Glomerular visceral epithelial cell (primary cell): ENCODE results near the gene NKAIN1.
"Not testable (repeated sequence)": the region's sequence is repeated elsewhere in the genome, so short reads cannot be mapped to it uniquely, and the experiment has no call there.

Experiments
- DNase-seq: peaks from one replicate; pipeline ENCODE4 v3.0.0-alpha.2; 2016; ENCODE audit errors: extremely low spot score

Gene NKAIN1

DNA sequence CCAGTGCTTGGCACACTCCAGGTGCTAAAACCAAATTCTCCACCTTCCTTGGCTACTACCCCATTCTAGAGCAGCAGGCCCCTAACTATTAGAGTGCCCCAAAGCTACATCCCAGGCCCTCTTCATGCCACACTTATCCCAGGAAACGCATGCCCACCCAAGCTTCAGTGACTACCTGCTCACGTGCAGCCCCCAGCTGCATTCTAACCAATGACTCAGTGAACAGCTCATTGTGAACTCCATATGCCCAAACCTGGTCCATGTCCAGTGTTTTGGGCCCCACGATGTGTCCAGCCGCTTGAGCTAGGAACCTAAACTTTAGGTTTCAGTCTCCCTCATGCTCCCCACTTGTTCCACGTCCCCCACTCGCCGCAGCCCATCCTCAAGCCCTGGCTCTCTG is 41.5 kb downstream of the NKAIN1 start:
- DNase-seq: no peak

DNA sequence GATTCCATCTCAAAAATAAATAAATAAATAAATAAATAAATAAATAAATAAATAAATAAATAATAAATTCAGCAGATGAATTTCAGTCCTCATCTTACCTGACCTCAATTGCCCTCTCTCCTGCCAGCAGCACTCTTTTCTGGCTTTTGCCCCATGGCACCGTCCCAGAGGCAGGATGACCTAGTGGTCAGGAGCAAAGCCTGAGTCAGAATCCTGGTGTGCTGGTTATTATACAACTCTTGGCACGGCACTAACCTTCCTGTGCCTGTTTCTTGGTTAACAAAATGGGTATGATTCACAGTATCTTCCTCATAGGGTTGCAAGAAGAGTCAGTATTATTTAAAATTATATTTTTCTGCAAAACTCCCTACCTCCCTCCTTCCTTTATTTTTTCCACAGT is 43.0 kb downstream of the NKAIN1 start:
- peak; percentile 31 for DNase-seq

DNA sequence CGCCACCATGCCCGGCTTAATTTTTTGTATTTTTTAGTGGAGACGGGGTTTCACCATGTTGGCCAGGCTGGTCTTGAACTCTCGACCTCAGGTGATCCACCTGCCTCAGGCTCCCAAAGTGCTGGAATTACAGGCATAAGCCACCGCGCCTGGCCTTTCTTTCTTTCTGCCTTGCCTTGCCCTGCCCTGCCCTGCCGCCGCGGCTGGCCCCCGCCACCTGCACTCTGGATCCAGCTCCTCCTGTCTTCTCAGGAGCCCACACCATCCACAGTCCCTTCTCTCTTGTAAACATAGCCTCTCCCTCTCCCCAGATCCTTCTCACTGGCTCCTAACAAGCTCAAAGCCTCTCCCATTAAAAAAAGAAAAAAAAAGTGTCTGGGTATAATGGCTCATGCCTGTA is 44.4 kb downstream of the NKAIN1 start:
- DNase-seq: not testable (repeated sequence)

DNA sequence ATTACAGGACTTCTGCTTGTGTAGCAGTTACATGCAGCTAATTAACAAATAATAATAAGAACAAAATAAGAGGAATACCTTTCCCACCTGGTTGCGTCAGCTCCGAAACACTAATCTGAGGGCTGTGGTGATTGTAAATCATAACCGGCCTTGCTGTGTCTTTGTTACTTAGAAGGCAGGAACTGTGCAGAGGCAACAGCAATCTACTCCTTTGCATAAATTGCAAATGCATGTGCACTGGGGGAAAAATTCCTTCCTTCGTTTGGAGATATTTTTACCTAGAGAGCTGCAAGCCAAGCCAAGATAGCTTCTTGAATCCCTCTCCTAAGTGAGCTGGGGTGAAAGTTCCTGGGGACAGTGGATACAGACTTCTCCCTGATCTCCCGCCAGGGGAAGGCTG is 46.0 kb downstream of the NKAIN1 start:
- DNase-seq: no peak

DNA sequence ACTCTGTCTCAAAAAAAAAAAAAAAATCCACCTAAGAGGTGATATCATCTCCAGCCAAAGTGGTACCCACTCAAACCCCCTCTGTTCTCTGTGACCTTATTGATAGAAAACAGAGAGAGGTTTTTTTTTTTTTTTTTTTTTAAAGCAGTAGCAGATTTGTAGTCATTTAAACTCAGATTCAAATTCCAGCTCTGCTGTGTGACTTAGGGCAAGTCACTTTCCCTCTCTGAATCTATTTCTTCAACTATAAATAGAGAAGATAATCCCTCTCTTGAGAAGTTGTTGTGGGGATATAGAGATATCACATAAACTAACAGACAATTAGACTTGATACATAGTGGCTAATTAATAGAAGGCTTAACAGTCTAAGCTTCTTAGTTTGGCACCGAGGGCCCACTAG is 48.4 kb downstream of the NKAIN1 start:
- DNase-seq: no peak

DNA sequence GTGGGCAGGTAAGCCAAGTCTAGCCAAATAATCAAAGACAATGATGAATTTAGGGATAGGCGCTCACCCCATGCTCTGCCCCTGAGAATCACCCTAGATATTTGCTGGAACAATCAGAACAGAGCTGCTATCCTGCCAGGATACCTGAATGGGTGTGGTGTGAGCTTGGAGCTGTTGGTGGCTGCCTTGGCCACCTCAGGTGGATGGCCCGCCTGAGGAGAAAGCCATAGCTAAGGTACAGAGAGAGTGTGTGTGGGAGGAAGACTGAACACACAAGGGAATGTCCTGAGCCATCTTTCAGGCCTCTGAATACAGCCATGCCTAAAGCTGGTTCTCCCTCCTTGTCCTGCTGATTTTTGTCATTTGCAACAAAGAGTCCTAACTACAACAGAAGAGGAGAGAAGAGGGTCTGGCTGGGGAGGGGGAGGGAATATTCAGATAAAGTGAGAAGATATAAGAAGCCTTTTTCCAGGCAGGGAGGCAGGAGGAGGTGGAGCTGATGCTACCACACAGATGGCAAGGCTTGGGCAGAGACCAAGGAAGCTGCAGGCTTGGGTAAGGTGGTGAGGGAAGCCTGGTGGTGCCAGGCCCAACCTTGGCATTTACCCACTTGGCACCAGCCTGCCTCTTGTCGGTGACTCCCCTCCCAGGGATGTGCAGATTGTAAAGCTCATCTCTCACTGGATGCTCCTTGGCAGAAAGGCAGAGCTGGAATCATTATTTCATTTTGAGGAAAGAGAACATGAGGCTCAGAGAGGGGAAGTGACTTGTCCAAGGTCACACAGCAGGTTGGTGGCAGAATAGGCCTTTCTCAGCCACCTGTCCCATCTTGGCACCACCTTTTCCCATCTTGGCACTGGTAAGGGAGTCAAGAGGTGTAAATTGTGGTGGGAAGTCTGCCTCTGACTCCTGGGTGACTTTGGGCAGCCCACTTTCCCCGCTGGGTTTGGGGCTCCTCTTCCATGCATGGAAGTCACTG is 49.7 kb downstream of the NKAIN1 start:
- no peak for DNase-seq

DNA sequence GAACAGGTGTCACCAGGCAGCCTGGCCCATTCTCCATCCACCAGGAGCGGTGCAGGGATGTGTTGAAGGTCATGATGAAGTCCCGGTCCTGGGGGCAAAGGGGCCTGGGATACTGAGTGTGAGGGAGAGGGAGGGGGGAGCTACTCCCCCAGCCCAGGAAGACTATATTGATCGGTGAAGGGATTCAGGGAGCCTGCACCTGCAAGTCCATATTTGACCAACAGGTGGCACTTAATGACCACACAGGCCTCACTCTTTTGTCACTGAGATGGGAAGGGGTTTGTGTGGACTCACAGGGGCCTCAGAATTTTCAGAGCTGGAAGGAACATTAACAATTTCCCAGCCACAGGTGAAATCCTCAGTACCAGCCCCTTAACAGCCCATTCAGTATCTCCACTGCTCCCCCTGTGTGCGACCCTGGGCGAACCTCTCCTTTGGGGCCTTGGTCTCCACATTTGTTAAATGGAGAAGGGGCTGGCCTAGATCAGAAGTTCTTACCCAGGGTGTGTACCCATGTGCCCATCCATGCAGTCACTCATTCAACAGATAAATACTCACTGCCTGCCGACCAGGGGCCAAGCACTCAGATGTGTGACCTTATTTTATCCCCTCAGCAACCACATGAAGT is 55.6 kb downstream of the NKAIN1 start:
- peak; percentile 30 for DNase-seq

DNA sequence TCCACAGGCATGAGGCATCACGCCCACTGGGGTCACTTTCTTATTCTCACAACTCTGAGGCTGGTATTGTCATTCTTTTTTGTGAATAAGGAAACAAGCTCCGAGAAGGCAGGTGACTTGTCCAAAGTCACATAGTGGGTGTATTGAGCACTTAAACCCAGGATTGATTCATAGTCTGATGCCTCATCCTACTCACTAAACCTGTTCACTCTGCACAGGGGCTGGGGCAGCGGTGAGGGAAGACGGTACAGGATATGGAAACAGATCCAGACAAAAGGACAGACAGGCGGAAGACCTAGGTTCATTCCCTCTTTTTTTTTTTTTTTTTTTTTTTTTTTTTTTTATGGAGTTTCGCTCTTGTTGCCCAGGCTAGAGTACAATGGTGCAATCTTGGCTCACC is 56.6 kb downstream of the NKAIN1 start:
- DNase-seq: no peak

DNA sequence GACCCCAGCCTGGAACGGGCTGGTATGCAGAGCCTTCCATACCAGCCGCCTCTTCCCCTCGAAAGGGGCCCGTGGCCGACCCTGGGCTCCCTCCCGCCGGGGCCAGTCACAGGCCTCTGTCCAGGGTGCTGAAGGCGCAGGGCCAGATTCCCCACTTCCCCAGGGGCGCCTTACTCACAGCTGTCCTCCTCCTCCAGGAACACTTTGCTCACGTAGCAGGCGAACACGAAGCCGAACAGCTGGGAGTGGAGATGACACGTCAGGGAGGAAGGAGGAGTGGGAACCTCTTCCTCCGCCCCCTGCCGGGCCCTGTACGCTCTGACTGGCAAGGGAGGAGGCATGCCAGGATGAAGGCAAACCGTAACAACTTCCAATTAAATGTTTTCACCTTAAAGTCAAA is 57.3 kb downstream of the NKAIN1 start:
- DNase-seq: peak; percentile 87

DNA sequence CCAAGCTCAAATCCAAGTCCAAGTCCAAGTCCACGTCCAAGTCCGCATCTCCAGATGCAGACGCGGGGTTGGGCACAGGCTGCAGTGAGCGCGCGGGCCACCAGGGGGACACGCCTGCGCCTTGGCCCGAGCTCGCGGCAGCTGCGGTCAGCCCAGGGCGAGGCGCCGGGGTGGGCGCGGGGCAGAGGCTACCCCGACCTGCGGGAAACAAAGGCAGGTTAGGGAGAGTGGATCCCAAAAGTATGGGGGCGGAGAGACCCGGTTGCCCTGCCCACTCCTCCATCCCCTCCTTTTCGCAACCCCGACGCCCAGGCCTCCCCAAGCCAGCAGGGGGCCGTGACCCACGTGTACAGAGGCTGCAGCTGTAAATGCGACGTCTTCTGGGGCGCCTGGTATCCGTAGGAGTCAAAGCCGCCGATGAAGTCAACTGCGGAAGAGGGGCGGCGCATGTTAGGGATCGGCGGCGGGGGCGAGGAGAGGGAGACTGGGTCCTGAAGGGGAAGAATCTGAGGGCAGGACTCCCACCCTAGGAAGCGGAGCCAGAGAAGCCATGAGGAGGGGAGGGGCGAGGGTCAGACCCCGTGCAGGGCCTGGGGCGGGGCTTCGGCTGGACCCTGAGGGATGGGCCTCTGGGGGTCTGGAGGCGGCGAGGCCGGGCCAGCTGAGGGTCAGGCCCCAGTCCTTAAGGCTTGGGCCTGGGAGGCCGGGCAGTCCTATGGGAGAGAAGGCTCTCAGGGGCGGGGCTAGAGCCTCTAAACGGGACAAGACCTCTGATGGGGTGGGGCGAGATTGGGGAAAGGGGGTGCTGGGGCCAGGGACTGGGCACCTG is 58.0 kb downstream of the NKAIN1 start:
- peak; percentile 24 for DNase-seq

DNA sequence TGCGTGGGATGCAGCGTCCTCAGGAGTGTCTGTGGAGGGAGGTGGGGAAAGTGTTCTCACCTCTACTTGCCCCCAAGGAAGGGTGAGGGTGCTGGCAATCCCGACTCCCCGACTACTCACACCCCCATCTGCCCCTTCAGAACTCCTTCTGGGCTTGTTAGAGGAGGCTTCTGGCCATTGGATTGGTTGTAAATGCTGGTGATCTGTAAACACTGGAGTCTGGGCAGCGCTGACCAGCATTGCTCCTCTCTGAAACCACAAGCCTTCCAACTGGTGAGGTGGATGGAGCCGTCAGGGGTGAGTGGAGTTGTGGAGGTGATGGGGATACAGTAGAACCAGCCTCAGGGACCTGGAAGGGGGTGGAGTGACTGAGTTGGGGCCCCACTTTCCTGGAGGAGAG is 59.3 kb downstream of the NKAIN1 start:
- DNase-seq: no peak

DNA sequence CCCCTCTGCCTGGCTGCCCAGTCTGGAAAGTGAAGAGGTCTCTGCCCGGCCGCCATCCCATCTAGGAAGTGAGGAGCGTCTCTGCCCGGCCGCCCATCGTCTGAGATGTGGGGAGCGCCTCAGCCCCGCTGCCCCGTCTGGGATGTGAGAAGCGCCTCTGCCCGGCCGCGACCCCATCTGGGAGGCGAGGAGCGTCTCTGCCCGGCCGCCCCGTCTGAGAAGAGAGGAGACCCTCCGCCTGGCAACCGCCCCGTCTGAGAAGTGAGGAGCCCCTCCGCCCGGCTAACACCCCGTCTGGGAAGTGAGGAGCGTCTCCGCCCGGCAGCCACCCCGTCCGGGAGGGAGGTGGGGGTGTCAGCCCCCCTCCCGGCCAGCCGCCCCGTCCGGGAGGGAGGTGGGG is 63.4 kb downstream of the NKAIN1 start:
- DNase-seq: not testable (repeated sequence)

DNA sequence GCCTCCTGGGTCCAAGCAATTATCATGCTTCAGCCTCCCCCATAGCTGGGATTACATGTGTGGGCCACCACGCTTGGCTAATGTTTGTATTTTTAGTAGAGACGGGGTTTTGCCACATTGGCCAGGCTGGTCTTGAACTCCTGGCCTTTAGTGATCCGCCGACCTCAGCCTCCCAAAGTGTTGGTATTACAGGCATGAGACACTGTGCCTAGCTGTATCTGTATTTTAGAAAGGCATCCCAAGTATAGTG is 69.3 kb downstream of the NKAIN1 start:
- DNase-seq: no peak

DNA sequence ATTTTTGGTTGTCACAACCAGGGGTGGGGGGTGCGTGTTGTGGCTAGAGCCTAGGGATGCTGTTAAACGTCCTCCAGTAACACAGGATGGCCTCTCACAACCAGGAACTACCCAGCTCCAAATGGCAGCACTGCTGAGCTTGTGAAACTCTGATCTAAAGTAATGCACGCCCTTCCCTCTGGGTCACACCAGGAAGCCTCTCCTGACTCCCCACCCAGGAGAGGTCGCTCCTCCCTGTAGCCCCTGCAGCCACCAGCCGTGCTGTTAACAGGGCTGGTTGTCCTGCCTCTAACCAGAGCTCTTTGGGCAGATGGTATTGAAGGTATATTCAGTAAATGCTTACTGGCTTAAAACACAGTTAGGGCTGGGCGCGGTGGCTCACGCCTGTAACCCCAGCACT is 73.2 kb downstream of the NKAIN1 start:
- no peak for DNase-seq

DNA sequence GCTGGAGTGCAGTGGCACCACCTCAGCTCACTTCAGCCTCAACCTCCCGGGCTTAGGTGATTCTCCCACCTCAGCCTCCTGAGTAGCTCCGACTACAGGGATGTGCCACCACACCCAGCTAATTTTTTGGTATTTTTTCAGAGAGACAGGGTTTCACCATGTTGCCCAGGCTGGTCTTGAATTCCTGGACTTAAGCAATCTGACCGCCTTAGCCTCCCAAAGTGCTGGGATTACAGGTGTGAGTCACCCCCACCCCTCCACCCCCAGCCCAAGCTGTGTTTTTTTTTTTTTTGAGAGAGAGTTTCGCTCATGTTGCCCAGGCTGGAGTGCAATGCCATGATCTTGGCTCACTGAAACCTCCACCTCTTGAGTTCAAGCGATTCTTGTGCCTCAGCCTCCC is 75.4 kb downstream of the NKAIN1 start:
- DNase-seq: no peak

DNA sequence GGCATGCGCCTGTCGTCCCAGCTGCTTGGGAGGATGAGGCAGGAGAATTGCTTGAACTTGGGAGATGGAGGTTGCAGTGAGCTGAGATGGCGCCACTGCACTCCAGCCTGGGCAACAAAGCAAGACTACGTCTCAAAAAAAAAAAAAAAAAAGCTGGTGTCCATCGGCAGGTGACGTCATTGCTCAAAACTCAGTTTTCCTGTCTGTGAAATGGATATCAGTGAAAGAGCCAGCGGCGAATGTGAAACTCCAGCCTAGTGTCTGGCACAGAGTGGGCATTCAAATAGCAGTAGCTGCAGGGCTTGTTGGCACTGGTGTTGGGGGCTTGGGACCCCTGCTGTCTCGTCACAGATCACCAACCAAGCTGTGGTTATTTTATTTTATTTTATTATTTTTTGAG is 75.8 kb downstream of the NKAIN1 start:
- DNase-seq: no peak

DNA sequence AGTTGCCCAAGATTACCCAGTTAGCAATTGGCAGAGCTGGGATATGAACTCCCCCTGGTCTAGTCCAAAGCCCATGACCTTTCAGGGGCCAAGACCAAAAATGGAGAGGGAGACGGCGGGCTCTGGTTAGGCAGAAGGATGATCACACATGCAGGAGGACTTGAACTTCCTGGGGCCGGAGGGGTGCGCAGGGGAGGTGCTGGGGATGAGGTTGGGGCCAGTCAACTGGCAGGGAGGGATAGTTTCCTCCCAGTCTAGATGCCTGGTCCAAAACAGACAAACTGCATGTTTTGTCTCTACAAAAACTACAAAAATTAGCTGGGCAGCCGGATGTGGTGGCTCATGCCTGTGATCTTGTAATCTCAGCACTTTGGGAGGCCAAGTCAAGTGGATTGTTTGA is 78.1 kb downstream of the NKAIN1 start:
- no peak for DNase-seq

DNA sequence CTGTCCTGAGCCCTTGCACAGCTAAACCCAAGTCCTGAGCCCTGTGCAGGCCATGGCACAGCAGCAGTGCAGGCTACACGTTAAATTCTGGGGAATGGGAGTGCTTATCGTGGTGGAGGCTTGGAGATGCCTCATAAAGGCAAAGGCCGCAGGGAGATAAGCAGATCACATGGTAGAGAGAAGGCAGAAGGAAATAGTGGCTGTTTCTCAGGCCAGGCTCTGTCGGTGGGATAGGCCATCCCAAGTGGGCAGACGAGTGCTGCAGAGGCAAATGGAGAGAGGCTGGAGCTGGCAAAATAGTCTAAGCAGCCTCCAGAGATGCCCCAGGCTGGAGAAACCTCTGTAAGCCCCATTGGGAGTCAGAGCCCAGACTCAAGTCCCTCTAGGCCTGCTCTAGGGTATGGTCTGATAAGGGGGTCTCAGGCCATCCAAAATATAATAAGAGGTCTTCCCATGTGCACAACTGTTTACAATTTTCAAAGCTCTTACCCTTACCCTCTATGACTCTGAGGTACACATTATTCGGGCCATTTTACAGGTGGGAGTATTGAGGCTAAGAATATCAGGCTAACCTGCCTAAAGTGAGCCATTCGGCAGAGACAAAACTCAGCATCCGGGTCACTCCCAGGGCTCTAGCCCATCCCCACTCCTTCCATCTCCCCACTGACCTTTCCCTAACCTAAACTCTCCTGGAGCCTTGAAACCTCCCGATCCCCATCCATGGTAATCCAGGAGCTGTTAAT is 79.6 kb downstream of the NKAIN1 start:
- DNase-seq: no peak

DNA sequence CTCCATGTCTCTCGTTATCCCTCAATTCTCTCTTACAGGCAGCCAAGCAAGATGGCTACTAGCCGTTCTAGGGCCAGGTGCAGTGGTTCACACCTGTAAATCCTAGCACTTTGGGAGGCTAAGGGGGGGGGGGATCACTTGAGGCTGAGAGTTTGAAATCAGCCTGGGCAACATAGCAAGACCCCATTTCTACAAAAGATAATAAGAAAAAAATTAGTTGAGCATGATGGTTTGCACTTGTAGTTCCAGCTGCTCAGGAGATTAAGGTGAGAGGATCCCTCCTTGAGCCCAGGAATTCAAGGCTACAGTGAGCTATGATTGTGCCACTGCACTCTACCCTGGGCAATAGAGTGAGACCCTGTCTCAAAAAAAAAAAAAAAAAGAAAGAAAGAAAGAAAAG is 80.4 kb downstream of the NKAIN1 start:
- no peak for DNase-seq

DNA sequence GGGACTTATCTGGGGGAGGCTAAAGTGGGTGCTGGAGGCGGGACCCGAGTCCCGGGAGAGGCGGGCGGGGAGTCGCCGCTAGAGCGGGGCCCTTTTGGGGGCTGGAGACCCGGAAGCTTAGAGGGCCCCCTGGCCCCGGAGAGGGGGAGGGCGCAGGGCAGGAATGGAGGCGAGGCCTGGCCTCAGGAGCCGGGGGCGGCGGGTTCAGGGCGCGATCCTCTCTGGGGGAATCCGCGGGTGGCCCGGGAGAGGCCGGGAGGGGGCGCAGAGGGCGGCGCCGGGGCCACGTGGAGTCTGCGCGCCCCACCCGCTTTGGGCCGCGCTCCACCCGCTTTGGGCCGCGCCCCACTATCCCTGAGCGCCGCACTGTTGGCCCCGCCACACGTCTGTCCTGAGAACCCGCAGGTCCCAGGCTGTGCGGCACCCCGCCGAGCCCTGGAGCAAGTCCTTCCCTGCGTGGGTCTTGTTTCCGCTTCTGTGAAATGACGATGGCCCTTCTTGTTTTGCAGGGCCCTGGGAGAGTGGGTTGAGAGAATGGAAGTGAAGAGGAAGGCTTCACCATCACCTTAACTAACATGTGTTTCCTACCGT is 84.4 kb downstream of the NKAIN1 start:
- peak; percentile 81 for DNase-seq

DNA sequence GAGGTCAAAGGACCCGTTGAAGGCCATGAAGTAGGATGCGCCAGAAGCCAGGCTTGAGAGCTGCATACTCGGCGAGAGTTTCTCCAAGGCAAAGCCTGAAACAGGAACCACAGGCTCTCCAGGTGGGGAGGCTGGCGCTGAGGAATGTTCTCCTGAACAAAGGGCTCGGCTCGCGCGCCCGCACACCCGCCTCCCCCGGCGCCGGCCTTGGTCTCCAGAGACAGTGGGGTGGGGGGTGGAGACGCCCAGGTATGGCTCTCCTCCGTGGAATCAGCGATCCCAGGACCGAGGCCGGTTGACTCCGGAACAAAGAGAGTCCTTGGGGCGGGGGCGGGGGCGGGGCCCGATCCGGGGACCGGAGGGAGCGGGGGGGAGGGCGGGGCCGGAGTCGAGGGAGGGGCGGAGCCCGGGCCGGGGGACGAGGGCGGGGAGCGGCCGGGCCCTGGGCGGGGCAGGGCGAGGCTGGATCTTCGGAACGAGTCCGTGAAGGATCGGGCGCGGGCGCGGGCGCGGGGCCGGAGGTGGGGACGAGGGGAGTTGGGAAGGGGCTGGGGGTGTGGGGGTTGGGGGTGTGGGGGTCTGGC is 85.0 kb downstream of the NKAIN1 start:
- DNase-seq: peak; percentile 87
